Spleen (tissue), 7 donors: ENCODE results near the gene PNKD.
"Not testable (repeated sequence)": the region's sequence is repeated elsewhere in the genome, so short reads cannot be mapped to it uniquely, and the experiment has no call there.

Experiments
- POLR2A ChIP-seq, 3 donors: fragments of 450-650 bp; IDR thresholded peaks; one replicate each; pipeline ENCODE4 v1.5.1; 2017; ENCODE audit warnings: antibody characterized with exemption in 3 of 3, mild to moderate bottlenecking in 1 of 3
- POLR2AphosphoS5 ChIP-seq, 3 donors: sonication (generic); formaldehyde crosslinking; IDR thresholded peaks; one replicate each; pipeline ENCODE4 v1.5.1; 2017; ENCODE audit warnings: antibody characterized with exemption in 3 of 3
- TF ChIP-seq, protein P1 (sequence below), 11 experiments: fragments of 200-600 bp in 7 of 11; fragments of 450-650 bp in 4 of 11; sonication (generic) in 4 of 11; IDR thresholded peaks in 8 of 11; conservative IDR thresholded peaks in 3 of 11; 1 replicate in 7 of 11; 2 replicates in 4 of 11; pipeline versions ENCODE4 v1.4.0 to v1.8.0; 2016 to 2021; ENCODE audit warnings: antibody characterized with exemption in 11 of 11, inconsistent platforms in 4 of 11, mild to moderate bottlenecking in 1 of 11
- donor health status: DM: no; HTN: no; CAD: no; lungs with moderate emphysema.
- donor health status: DM: no; HTN: no; CAD: no.
- donor health status: DM: no; HTN: no; CAD: no.

DNA sequence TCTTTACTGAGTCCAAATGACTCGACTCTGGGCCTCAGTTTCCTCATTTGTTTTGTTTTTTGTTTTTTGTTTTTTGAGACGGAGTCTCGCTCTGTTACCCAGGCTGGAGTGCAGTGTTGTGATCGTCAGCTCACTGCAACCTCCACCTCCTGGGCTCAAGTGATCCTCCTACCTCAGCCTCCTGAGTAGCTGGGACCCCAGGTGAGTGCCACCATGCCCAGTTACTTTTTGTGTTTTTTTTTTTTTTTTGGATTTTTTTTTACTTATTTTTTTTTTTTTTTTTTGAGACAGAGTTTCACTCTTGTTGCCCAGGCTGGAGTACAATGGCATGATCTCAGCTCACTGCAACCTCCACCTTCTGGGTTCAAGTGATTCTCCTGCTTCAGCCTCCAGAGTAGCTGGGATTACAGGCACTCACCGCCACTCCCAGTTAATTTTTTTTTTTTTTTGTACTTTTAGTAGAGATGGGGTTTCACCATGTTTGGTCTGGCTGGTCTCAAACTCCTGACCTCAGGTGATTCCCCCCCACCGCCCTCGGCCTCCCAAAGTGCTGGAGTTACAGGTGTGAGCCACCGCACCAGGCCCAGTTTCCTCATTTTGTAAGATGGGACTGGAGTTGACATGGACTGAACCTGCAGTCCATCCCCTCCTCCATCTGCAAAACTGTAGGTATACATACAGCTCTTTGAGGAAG lies 3.0 kb downstream of the PNKD start:
- TF ChIP-seq, protein P1, sequence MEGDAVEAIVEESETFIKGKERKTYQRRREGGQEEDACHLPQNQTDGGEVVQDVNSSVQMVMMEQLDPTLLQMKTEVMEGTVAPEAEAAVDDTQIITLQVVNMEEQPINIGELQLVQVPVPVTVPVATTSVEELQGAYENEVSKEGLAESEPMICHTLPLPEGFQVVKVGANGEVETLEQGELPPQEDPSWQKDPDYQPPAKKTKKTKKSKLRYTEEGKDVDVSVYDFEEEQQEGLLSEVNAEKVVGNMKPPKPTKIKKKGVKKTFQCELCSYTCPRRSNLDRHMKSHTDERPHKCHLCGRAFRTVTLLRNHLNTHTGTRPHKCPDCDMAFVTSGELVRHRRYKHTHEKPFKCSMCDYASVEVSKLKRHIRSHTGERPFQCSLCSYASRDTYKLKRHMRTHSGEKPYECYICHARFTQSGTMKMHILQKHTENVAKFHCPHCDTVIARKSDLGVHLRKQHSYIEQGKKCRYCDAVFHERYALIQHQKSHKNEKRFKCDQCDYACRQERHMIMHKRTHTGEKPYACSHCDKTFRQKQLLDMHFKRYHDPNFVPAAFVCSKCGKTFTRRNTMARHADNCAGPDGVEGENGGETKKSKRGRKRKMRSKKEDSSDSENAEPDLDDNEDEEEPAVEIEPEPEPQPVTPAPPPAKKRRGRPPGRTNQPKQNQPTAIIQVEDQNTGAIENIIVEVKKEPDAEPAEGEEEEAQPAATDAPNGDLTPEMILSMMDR (IDR thresholded peaks at IDR 0.05 in 8 of 11, conservative IDR thresholded peaks at IDR 0.05 in 3 of 11): not testable (repeated sequence)
- not testable (repeated sequence) for TF ChIP-seq POLR2A, POLR2AphosphoS5 (IDR thresholded peaks at IDR 0.05)
